Suprapubic skin (tissue), 4 donors: ENCODE results near the gene PIP4K2B.

Experiments used
- CTCF ChIP-seq, 2 donors: fragments of 200-600 bp in 1 of 2; fragments of 450-650 bp in 1 of 2; sonication (generic) in 1 of 2; IDR thresholded peaks; one replicate each; pipeline ENCODE4 v1.5.1; 2016 to 2019; ENCODE audit warnings: antibody characterized with exemption in 2 of 2, mild to moderate bottlenecking in 1 of 2, moderate library complexity in 1 of 2
- EP300 ChIP-seq: sonication (generic); formaldehyde crosslinking; IDR thresholded peaks from one replicate; pipeline ENCODE4 v1.6.1; 2017; ENCODE audit warnings: antibody characterized with exemption
- POLR2A ChIP-seq, 2 donors: fragments of 450-650 bp; IDR thresholded peaks; one replicate each; pipeline ENCODE4 v1.6.1; 2017; ENCODE audit warnings: antibody characterized with exemption in 2 of 2, mild to moderate bottlenecking in 2 of 2, moderate library complexity in 2 of 2
- POLR2AphosphoS5 ChIP-seq, 3 donors: sonication (generic); formaldehyde crosslinking; IDR thresholded peaks; one replicate each; pipeline ENCODE4 v1.6.1; 2017; ENCODE audit warnings: antibody characterized with exemption in 3 of 3

- TF ChIP-seq CTCF (IDR thresholded peaks at IDR 0.05) (no peak), POLR2A (IDR thresholded peaks at IDR 0.05) (no peak), EP300 (no peak), POLR2AphosphoS5 (IDR thresholded peaks at IDR 0.05) (no peak)
These were observed 51.0 kb downstream of the PIP4K2B start, which contains the start of gene PCGF2 for GRCh38 chr17:38748149-38748891.
